Suppressor macrophage treated with lipopolysaccharide for 1 hour (primary cell): Measurements from ENCODE around the gene RIPOR2.

Experiments used
- DNase-seq, 3 donors: peaks; one replicate each; pipeline ENCODE4 v3.0.0-alpha.2; 2020 to 2022

Gene RIPOR2

GRCh38 chr6:24874776-24875533 lies 60.8 kb downstream of the RIPOR2 start:
- no peak for DNase-seq

DNA sequence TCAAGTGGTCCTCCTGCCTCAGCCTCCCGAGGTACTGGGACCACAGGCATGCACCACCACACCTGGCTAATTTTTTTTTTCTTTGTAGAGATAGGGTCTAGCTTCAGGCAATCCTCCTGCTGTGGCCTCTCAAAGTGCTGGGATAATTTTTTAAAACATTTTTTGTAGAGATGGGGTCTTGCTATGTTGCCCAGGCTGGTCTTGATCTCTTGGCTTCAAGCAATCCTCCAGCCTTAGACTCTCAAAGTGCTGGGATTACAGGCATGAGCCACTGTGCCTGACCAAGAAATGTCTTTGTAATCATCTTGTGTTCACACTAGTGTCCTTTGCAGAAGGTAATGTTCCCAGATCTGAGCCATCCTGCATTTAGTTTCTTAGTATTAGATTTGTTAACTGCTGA lies 61.6 kb downstream of the RIPOR2 start:
- no peak for DNase-seq

DNA sequence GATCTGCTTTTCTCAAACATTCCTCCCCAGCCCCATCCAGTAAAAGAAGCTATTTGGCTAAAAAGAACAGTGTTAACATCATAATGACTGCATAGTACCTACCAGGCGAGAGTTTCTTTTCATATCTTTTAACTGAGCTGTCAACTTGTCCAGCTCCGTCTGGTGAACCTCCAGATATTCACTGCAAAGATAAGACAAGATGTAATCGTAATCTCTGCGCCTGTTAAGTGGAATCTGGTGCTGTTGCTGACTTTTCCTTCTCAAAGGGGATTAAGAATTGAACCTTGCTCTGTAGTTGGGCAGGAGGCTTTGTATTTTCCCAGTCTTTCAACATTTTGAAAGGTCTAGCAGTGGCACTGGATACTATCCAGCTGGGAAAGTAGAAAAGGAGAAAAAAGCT lies 63.0 kb downstream of the RIPOR2 start:
- DNase-seq, result no peak

GRCh38 chr6:24868765-24869164 lies 67.0 kb downstream of the RIPOR2 start:
- no peak for DNase-seq

GRCh38 chr6:24867104-24867703 lies 68.6 kb downstream of the RIPOR2 start:
- DNase-seq, result no peak

GRCh38 chr6:24865161-24865560 lies 70.6 kb downstream of the RIPOR2 start:
- DNase-seq, result no peak

DNA sequence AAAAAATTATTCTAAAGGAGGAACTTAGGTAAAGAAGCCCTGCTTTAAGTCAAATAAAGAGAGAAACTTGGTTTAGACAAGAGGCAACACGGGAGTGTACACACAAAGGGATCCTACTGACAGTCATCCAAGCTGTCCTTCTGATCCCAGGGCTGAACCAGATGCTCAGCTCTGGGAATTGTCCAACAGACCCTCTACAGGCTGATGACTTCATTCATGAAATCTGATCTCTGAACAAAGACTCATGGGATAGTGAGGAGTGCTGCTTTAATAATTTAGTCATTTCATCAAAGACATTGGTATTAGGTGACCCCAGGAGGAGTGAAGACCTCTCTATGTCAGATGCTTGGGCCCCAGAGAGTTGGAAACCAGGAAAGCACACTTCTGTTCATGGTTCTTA lies 71.4 kb downstream of the RIPOR2 start:
- no peak for DNase-seq

DNA sequence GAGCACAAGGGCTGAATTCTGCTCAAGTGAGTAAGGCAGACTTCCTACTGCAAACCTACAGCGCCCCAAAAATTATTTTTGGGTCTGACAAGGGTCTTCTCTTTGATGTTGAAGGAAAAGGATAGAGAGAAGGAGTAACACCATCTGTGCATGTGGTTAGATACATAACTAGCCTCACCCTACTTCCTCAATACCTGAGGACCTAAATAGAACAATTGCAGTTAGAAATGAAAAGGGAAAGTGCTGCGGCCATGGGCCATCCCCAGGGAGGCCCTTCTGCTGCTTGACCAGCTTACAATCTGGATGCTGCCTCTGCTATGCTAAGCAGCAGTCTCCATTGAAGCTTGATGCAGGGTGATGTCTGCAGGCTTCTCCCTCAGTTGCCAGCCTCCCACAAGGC lies 73.8 kb downstream of the RIPOR2 start:
- no peak for DNase-seq

GRCh38 chr6:24859608-24860200 lies 76.1 kb downstream of the RIPOR2 start:
- DNase-seq, result peak in 1 of 3 donors; percentile 29

GRCh38 chr6:24859132-24859531 lies 76.6 kb downstream of the RIPOR2 start:
- DNase-seq, result peak; percentile 24 to 41 (median 35)

GRCh38 chr6:24858177-24858653 lies 77.5 kb downstream of the RIPOR2 start:
- peak; percentile 76 to 96 (median 93) for DNase-seq

- DNase-seq, result no peak
These were observed 78.7 kb downstream of the RIPOR2 start for GRCh38 chr6:24856901-24857670.

- no peak for DNase-seq
These were observed 79.5 kb downstream of the RIPOR2 start for GRCh38 chr6:24856246-24856599.

DNA sequence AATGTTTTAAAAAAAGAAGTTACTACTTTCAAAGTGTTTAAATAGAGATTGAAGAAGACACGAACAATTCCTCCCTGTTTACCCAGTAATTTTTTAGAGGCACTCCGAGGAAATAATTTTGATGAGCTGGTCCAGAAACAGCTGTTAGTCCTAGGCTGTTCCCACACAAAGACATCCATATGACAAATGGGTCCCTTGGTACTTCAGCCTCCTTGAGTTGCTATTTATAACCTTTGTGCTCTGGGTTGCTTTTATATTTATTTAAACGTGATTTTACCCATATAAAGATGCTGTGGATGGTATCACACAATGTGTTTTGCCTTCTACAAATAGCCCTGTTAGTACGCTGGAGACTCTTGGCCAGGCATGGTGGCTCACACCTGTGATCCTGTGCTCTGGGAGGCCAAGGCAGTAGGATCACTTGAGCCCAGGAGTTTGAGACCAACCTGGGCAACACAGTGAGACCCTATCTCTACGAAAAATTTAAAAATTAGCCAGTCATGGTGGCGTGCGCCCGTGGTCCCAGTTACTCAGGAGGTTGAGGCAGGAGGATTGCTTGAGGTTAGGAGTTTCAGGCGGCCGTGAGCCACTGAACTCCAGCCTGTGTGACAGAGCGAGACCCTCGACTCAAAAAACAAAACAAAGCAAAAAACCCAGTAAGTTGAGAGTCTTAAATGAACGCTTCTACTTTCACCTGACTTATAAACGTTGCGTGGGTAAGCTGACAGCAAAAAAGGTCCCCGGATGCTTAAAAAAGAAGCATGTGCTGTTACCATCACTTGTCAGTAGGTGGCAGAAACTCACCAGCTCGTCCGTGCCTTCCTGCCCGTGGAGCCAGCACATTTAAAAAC lies 80.1 kb downstream of the RIPOR2 start:
- peak; percentile 82 to 89 (median 84) for DNase-seq

DNA sequence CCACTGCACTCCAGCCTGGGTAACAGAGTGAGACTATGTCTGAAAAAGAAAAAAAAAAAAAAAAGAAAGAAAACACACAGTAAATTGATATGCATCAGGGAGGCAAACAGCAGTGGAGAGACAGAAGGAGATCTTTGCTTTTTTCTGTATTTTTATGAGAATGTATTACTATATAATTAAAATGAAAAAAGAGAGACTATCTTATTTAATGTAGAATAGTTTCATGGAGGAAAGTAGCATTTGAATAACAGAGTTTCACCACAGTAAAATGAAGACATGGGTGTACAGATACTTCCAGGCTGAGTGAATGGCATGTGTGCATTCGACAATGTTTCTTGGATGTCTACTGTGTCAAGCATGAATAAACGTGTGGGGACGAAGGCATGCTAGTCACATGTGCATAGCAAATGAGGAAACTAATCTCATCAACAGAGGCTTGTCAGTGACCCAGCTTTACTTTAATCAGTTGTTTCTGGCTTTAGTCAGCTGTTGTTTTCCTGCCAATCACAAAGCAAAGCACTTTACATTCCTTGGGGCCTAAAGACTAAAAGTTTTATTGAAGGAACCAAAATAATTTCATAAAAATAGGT lies 81.6 kb downstream of the RIPOR2 start:
- no peak for DNase-seq

DNA sequence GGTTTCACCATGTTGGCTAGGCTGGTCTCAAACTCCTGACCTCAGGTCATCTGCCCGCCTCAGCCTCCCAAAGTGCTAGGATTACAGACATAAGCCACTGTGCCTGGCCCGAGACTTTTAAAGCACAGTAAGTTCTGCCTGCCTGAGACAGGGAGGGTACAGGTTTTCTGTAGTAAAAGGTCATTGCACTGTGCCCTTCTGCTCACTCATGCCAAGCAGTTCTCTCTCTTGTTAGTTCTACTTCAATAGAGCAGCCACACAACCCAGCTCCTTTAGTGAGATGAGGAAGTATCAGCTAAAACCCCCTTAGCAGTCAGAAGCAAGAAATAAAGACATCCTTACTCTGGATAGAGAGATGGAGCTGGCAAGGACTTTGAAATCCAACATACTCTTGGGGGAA lies 84.7 kb downstream of the RIPOR2 start:
- DNase-seq, result no peak

DNA sequence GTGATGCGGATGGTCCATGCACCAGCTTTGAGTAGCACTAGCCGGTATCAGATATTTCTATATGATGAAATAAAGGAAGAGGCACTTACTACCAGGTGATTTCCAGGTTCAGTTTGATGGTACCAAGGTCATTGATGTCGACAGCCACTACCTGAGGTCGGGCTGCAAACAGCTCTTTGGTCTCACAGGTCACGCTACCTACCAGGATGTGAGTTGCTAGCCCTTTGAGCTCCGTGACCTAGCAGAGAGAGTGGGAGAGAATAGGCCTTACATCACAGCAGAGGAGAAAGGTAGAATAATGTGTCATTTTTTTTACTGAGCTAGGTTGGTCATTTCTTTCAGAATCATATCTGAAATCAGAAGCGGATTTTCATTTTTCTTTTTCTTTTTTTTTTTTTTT lies 86.0 kb downstream of the RIPOR2 start:
- no peak for DNase-seq

GRCh38 chr6:24848461-24848860 lies 87.3 kb downstream of the RIPOR2 start:
- DNase-seq, result no peak

DNA sequence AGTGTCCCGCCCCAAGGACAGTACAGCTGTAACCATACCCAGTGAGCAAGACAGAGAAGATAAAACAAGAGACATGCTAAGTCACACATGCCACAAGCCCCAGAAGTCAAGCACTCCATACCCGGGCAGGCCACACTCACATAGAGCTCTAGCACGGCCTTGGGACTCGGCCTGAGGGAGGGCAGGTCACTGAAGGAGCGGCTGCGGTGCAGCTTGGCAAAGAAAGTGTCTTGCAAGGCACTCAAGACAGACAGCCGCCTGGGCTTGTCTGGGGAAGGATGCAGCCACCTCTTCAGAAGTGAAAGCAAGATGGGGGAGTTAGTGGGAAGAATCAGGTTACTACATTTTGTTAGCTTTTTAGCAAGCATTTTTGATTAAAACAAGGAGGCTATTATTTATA lies 88.4 kb downstream of the RIPOR2 start:
- DNase-seq, result no peak

GRCh38 chr6:24845578-24845977 lies 90.2 kb downstream of the RIPOR2 start:
- no peak for DNase-seq

DNA sequence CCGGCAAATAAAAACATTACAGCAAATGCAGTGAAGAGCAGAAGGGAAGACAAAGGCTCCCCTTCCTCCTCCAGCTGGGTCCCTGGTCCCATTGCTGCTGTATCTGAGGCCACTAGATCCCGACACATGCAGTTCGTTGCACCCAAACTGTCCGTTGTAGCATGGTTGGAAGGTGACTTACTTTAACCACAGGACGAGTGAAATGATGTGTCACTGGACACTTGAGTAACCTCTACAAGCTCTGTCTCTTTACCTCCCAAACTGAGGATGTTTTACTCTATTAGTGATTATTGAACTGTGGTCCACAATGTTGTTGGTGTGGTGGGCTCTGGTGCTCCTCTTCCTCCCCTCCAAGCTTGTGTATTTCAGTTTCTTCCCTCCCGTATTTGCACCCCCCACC lies 90.9 kb downstream of the RIPOR2 start:
- DNase-seq, result no peak

DNA sequence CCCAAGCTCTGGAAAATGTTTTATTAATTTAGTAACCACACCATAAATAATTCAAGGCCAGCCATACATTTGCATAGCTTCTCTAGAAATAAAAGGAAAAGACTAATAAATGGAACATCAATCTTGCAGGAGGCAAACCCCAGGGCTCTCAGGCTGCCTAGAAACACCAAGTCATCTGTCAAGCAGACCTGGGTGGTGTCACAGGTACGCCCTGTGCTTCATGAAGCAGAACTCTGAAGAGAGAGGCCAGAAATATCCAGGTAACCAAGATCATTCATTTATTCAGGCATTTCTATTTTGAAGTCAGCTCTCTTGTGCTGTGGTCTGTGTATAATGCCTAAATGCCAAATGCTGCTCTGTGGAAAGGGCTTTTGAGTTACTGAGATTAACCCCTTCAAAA lies 91.7 kb downstream of the RIPOR2 start:
- DNase-seq, result no peak
